HG03558 (cell line): ENCODE results near the gene RNF213.
A peak's percentile ranks its signal among the peaks of the same experiment; 100 is the strongest.
"Not testable (repeated sequence)": the region's sequence is repeated elsewhere in the genome, so short reads cannot be mapped to it uniquely, and the experiment has no call there.

Experiments used
- ATAC-seq: cut with Tn5 transposase; IDR thresholded peaks from one replicate; pipeline ENCODE4 v1.9.1; 2021; ENCODE audit warnings: moderate number of reproducible peaks; ENCODE audit not compliant: unreplicated experiment; ENCODE audit errors: extremely low read depth

RNF213 gene

DNA sequence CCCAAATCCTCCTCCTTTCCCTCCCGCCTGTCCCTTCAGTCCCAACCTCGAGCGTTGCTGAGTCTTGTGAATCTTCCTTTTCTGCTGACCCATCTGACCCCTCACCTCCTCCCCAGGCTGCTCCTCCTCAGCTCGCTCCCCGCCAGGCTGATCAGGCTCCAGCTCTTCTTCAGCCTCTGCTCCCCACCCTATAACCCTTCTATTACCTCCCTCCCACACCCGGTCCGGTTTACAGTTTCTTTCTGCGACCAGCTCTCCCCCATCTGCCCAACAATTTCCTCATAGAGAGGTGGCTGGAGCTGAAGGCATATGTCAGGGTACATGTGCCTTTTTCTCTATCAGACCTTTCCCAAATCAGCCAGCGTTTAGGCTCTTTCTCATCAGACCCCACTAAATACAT is 140.4 kb downstream of the RNF213 start:
- ATAC-seq: not testable (repeated sequence)

DNA sequence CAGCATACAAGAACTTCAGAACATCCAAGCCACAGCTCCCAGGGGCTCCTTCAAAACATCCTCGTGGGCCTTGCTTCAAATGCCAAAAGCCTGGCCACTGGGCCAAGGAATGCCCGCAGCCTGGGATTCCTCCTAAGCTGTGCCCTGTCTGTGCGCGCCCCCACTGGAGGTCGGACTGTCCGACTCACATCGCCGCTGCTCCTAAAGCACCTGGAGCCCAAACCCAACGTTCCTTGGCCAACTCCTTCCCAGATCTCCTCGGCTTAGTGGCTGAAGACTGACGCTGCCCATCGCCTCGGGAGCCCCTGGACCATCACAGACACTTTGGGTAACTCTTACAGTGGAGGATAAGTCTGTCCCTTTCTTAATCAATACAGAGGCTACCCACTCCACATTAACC is 141.4 kb downstream of the RNF213 start:
- not testable (repeated sequence) for ATAC-seq

DNA sequence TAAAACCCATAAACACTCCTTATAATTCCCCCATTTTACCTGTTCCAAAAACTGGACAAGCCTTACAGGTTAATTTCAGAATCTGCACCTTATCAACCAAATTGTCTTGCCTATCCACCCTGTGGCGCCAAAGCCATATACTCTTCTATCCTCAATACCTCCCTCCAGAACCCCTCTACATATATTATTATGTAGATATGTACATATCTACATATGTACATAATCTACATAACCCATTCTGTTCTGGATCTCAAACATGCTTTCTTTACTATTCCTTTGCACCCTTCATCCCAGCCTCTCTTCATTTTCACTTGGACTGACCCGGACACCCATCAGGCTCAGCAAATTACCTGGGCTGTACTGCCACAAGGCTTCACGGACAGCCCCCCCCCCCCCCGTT is 142.3 kb downstream of the RNF213 start:
- no peak for ATAC-seq

DNA sequence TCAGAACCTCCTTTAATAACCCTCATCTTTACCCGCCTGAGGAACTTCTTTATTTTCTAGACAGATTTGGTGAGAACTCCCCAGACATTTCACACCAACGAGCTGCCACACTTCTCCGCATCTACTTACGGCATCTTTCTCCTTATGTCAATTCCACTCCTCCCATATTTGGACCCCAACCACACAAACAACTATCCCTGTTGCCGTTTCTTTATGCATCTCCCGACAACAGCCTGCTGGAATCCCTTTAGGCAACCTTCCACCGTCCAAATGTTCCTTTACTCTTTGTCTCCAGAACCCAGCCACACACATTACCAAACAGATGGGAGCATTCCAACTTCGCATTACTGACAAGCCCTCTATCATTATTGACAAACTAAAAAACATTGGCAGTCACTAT is 145.5 kb downstream of the RNF213 start:
- ATAC-seq: no peak

DNA sequence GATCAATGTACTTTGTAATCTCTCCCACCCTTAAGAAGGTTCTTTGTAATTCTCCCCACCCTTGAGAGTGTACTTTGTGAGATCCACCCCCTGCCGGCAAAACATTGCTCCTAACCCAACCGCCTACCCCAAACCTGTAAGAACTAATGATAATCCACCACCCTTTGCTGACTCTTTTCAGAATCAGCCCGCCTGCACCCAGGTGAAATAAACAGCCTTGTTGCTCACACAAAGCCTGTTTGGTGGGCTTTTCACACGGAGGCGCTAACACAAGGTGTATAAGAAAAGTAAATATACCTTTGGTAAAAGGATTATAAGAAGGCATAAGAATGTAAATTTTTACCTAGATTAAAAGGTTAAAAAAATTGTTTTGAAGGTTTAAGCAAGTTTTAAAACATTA is 147.3 kb downstream of the RNF213 start:
- ATAC-seq: not testable (repeated sequence)

DNA sequence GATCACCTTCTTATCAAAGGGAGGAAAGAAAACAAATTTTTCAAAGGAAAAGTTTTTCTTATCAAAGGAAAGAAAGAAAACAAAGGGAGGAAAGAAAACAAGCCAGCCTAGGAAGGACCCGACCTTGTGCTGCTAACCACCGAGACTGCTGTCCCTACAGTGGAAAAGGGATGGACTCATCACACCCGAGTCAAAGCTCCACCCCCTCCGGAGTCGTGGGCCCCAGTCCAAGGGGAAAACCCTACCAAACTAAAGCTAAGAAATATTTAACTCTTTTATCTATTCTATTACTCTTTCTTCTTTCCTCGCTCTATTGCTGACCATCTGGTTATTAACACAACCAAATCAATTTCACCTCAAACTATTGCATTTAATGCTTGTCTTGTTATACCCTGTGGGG is 148.2 kb downstream of the RNF213 start:
- ATAC-seq: no peak

DNA sequence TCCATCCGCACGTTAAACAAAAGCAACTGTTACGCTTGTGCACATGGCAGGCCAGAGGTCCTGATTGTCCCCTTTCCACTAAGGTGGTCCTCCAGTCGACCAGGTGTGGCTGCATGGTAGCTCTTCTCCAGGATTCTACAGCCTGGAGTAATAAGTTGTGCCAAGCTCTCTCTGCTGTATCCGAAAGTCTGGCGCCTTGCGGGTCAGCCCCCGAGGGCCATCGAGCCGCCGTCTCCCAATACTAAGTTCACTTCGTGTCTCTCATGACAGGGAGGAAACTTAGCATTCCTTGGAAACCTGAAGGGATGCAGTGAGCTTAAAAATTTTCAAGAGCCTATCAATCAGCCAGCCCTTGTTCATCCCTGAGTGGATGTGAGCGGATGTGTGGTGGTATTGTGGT is 149.0 kb downstream of the RNF213 start:
- no peak for ATAC-seq

DNA sequence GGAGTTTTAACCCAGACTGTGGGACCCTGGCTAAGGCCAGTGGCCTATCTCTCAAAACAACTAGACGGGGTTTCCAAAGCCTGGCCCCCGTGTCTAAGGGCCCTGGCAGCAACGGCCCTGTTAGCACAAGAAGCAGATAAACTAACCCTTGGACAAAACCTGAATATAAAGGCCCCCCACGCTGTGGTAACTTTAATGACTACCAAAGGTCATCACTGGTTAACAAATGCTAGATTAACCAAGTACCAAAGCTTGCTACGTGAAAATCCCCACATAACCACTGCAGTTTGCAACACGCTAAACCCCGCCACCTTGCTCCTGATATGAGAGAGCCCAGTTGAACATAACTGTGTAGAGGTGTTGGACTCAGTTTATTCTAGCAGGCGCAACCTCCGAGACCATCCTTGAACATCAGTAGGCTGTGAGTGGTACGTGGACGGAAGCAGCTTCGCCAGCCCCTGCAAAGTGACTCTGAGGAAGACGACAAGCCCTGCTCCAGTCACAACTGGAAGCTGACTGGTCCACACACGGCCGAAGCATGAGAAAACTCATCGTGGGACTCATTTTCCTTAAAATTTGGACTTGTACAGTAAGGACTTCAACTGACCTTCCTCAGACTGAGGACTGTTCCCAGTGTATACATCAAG is 149.9 kb downstream of the RNF213 start:
- ATAC-seq: not testable (repeated sequence)

DNA sequence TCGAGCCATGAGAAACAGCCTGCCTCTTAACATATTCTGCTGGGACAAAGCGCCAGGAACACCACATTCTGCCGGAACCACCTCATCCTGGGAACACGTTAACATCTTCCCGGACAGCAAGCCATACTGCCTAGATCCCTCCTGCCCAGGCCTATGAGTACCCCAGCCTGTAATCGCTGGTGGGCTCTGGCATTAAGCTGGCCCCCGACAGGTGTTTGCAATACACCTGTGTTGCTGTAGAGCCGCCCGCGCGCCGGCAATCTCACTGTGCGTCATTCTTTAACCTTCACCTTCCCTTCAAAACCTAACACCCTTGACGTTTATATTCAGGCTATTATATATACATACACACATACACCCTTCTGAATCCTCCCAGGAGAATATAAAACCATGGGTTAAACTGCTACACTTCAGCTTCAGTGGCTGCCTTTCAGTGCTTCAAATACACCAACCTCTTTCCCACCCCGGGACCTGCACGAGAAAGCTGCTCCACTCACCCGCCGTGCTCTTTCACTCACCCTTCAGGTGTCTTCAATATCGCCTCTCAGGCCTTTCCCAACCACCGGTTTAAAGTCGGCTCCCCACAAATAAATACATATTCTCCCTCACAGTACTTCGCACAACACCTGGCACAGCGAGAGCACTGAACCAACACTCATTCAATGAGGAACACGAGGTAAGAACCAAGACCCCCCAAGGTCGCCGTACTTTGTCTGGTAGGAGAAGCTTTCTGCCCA is 153.3 kb downstream of the RNF213 start:
- ATAC-seq: no peak

DNA sequence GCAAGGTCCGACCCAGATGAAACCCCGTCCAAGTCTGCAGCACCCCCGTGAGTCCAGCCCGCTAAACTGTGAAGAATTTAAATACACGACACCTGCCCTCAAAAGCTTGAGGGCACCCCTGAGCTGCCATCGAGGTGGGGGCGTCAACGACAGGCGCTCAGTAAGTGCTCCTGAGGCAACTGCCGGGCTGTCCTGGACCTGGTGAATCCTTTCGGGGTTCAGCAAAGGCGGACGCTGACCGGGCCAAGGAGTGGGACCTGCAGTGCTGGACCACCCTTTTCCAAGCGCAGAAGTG is 153.8 kb downstream of the RNF213 start:
- no peak for ATAC-seq

DNA sequence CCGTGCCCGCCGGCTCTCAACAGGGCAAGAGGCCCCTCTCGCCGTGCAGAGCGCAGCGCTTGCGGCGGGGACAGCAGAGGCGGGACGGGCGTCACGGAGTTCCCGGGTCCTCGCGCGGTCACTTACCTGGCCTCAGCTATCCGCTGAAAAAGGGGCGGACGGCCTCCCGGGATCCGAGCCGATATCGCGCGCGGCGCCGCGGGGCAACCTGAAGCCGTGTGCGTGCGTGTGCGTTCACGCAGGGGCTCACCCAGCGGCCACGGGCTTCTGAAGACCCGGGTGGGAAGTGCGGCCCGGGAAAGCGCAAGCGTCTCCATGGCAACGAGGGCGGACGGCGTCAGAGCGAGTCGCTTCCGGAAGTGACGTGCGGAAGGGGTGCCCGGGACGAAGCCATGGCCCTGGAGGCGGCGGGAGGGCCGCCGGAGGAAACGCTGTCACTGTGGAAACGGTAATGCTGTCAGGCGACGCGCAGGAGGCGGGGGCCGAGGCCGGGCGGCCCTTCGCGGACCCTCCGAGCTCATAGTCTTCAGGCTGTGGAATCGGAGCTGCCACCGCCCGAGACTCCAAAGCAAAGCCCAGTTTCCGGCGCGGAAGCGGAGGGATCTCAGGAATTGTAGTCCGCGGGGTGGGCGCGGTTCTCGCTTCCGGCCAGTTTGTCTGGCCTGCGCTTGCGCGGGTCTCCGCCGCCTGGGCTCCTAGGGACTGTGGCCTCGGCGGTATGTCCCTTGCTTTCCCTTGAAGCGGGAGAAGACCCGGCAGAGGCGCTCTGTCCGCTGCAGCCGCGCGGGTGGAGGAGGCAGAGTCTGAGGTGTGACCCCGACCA is 154.4 kb downstream of the RNF213 start, which contains the start of gene ENDOV:
Gene ENDOV (plus strand): TSS at position 365 of the 823 bp plus-strand sequence. CDS start 28 bp downstream, at position 393.
- peak; percentile 72 for ATAC-seq

DNA sequence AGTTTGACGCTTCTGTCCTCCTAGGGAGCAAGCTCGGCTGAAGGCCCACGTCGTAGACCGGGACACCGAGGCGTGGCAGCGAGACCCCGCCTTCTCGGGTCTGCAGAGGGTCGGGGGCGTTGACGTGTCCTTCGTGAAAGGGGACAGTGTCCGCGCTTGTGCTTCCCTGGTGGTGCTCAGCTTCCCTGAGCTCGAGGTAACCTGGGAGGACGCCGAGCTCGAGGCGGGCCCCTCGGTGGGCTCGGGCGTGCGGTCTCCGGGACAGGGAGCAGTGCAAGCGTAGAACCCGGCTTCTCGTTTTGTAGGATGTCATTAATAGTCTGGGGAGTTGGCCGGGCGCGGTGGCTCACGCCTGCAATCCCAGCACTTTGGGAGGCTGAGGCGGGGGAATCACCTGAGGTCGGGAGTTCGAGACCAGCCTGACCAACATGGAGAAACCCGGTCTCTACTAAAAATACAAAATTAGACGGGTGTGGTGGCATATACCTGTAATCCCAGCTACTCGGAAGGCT is 155.0 kb downstream of the RNF213 start:
- no peak for ATAC-seq

DNA sequence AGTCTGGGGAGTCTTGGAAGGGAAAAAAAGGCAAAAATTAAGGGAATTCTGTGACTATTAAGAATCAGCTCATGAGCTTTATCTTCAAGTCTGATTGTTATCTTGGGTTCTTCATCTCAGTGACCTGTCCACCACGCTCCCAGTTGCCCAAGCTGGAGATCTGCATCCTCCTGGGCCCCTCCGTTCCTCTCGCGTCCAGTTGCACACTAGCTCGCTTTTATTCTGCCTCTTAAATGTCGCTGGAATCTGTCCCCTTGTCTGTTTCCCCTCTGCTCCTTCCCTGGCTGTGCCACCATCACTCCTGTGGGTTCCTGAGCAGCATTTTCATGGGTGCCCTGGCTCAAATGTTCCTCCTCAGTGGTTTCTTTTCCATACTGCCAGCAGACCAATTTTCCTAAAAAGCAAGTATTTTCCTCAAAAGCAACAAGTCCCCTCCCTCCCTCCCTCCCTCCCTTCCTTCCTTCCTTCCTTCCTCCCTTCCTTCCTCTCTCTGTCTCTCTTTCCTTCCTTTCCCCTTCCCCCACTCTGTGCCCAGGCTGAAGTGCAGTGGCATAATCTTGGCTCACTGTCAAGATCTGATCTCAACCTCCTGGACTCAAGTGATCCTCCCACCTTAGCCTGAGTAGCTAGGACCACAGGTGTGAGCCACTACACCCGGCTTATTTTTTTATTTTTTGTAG is 155.7 kb downstream of the RNF213 start:
- no peak for ATAC-seq

DNA sequence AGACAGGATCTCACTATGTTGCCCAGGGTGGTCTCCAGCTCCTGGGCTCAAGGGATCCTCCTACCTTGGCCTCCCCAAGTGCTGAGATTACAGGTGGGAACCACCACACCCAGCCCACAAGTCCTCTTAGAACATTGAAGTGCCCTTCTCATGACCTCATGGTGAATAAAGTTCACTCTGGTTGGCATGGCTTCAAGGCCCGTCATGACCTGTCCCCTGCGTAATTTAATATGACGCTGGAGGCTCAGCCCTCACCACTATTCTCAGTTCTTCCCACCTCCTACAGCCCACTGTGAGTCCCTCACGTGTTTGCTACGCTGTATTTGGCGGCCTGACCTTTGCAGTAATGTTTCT is 156.3 kb downstream of the RNF213 start:
- no peak for ATAC-seq

DNA sequence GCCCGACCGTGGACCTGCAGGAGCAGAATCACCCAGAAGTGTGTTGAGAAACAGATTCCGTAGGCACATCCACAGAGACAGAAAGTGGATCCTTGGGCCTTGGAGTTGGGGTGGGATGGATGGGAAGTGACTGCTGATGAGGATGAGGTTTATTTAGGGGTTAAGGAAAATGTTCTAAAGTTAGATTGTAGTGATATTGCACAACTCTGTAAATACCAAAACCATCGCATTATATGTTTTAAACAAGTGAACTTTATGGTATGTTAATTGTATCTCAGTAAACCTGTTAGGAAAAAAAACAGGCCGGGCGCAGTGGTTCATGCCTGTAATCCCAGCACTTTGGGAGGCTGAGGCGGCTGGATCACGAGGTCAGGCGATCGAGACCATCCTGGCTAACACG is 157.9 kb downstream of the RNF213 start:
- ATAC-seq: no peak

DNA sequence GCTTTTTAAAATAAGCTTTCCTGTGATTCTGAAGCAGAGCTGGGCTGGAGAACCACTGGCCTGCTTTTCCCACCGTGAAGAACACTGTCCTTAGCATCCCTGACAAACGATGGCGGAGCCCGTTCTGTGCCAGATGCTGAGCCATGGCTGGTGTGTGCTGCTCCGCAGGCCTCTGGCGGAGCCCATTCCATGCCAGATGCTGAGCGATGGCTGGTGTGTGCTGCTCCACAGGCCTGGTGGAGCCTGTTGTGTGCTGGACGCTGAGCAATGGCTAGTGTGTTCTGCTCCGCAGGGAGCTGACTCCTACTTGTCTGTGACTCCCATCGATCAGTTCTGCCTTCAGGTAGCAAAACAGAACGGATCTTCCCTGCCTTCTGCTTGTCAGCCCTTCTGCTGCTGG is 158.6 kb downstream of the RNF213 start:
- ATAC-seq: no peak

DNA sequence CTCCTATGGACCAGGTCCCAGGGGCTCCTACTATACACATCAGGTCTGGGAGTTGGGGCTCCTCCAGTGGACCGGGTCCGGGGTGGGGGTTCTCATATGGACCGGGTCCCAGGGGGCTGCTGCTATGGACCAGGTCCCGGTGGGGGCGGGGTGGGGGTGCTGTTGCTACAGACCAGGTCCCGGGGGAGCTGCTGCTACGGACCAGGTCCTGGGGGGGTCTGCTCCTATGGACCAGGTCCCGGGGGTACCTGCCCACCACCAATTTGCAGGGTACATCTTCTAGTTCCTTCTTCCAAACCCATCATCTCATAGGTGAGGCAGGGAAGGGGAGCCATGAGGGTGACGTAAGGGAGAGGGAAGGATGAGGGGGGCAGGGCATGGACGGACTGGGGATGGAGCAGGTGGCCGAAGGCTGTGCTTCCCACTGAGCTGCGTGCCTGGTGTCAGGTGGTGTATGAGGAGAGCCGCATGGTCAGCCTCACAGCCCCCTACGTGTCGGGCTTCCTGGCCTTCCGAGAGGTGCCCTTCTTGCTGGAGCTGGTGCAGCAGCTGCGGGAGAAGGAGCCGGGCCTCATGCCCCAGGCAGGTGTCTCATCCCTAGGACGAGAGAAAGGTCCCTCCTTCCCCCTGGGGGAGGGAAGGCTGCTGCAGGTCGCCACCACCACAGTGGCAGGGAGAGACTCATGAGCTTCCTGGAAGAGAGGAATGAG is 160.9 kb downstream of the RNF213 start:
- no peak for ATAC-seq

DNA sequence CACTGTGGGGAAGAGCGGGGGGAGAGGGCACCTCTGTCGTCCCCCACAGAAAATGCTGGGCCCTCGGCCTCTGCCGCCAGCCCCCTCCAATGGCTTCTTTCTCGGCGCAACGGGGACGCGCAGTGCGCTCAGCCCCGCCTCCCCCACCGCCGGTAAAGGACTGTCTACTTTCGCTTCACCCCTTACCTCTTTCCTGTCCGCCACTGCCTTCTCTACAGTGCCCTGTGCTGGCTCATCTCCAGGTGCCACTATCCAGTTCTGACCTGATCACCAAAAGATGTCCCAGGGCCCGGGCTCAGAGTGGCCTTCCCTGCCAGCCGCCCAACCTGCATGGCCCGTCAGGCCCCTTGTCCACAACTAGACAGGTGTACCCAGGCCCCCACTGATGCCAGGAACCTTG is 161.6 kb downstream of the RNF213 start:
- no peak for ATAC-seq

DNA sequence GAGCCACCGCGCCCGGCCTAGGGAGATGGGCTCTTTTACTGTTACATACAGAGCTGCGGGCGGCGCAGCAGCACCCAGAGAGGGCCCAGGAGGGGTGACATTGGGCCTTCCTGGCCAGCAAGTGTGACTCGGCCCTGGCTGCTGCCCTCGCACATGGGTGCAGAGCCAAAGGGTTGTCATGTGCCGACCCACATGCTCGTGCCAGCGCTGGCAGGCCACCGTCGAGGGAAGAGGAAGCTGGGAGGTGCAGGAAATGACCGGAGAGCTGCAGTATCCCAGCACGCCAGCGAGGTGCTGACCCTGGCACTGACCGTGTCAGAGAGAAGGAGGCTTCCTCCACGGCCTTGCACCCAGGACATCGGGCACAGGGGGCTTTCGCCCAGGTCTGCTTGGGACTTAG is 162.3 kb downstream of the RNF213 start:
- no peak for ATAC-seq
